H1 (cell line): Measurements from ENCODE around the gene UTP20. TPM values are rescaled to one million over a fixed set of nuclear protein-coding genes. Genes with fewer than 3 reads are reported as not detected.

ENCODE experiments used
- CTCF ChIA-PET: fragments of 300-600 bp; sonication (Branson Sonifier 250); formaldehyde crosslinking; loops from one replicate; lab custom pipeline; 2021; ENCODE audit not compliant: partially characterized antibody; lab: Charles Lee
- POLR2A ChIA-PET: fragments of 300-600 bp; sonication (Branson Sonifier 250); formaldehyde crosslinking; loops from one replicate; lab custom pipeline; 2021; ENCODE audit warnings: inconsistent platforms; ENCODE audit not compliant: partially characterized antibody; lab: Charles Lee
- DNase-seq, 2 experiments: peaks; one replicate each; pipeline versions ENCODE4 v3.0.0 to v3.0.0-alpha.2; 2010 to 2022; ENCODE audit warnings: low spot score in 2 of 2, low read depth in 1 of 2, mixed read lengths in 1 of 2
- FAIRE-seq: peaks from 2 replicates; lab custom pipeline; 2011; peaks lifted over from hg19 to GRCh38; lab: Jason Lieb, UNC
- H2AFZ ChIP-seq: 2 replicates; pipeline ENCODE4 v1.8.1; 2012; ENCODE audit warnings: low read length, inconsistent platforms
- H2AK5ac ChIP-seq: 2 replicates; pipeline ENCODE4 v1.6.1; 2013; ENCODE audit warnings: low read depth, low read length
- H2BK120ac ChIP-seq: replicated peaks from 2 replicates; pipeline ENCODE3; 2013; ENCODE audit warnings: low read depth, low read length, inconsistent platforms
- H2BK12ac ChIP-seq: 2 replicates; pipeline ENCODE4 v1.6.1; 2013; ENCODE audit warnings: low read depth, low read length
- H2BK15ac ChIP-seq: 2 replicates; pipeline ENCODE4 v1.6.1; 2013; ENCODE audit warnings: low read length
- H2BK20ac ChIP-seq: 2 replicates; pipeline ENCODE4 v1.6.1; 2013; ENCODE audit warnings: low read length
- H2BK5ac ChIP-seq: 2 replicates; pipeline ENCODE4 v1.6.1; 2013; ENCODE audit warnings: low read depth, low read length
- H3K14ac ChIP-seq: 2 replicates; pipeline ENCODE4 v1.6.1; 2013; ENCODE audit warnings: inconsistent platforms; ENCODE audit not compliant: insufficient read length
- H3K18ac ChIP-seq: 2 replicates; pipeline ENCODE4 v1.6.1; 2013; ENCODE audit warnings: low read length; ENCODE audit errors: extremely low read depth
- H3K23ac ChIP-seq: 2 replicates; pipeline ENCODE4 v1.6.1; 2013; ENCODE audit warnings: inconsistent platforms; ENCODE audit not compliant: insufficient read length
- H3K23me2 ChIP-seq: 2 replicates; pipeline ENCODE4 v1.6.1; 2013; ENCODE audit warnings: low read depth, low read length
- H3K27ac ChIP-seq: 2 replicates; pipeline ENCODE4 v1.6.1; 2011; ENCODE audit warnings: low read depth, low read length, inconsistent platforms
- H3K27me3 ChIP-seq, 4 experiments: replicated peaks in 1 of 4; 1 replicate in 1 of 4; 2 replicates in 3 of 4; pipeline versions ENCODE4 v1.6.1 to v1.8.1; 2011 to 2013; ENCODE audit warnings: low read length in 3 of 4, mild to moderate bottlenecking in 3 of 4, inconsistent platforms in 2 of 4, mixed read lengths in 2 of 4, moderate library complexity in 1 of 4; ENCODE audit not compliant: control insufficient read depth in 3 of 4, insufficient read depth in 3 of 4; ENCODE audit errors: extremely low read depth in 1 of 4
- H3K36me3 ChIP-seq, 4 experiments: 2 replicates each; pipeline versions ENCODE4 v1.6.1 to v1.8.1; 2011 to 2013; ENCODE audit warnings: mild to moderate bottlenecking in 4 of 4, low read length in 3 of 4, moderate library complexity in 2 of 4, control low read depth in 1 of 4, inconsistent platforms in 1 of 4; ENCODE audit not compliant: insufficient read depth in 4 of 4, control insufficient read depth in 2 of 4
- H3K4ac ChIP-seq: replicated peaks from 2 replicates; pipeline ENCODE3; 2013; ENCODE audit warnings: low read length, low read depth, mixed read lengths, inconsistent platforms; ENCODE audit not compliant: insufficient read length
- H3K4me1 ChIP-seq, 4 experiments: replicated peaks in 1 of 4; 1 replicate in 1 of 4; 2 replicates in 3 of 4; pipeline versions ENCODE4 v1.6.1 to v1.8.1; 2011 to 2013; ENCODE audit warnings: low read length in 3 of 4, inconsistent platforms in 2 of 4, mixed read lengths in 1 of 4; ENCODE audit not compliant: insufficient read depth in 4 of 4, control insufficient read depth in 3 of 4
- H3K4me2 ChIP-seq, 2 experiments: 2 replicates each; pipeline versions ENCODE4 v1.6.1 to v1.8.1; 2011 to 2013; ENCODE audit warnings: low read depth in 2 of 2, low read length in 2 of 2, control low read depth in 1 of 2, inconsistent platforms in 1 of 2, mild to moderate bottlenecking in 1 of 2; ENCODE audit not compliant: insufficient read depth in 1 of 2
- H3K4me3 ChIP-seq, 4 experiments: fragments of 200-600, 300-600 bp in 1 of 4; sonication (generic), shearing (Covaris generic), sonication (Bioruptor Twin) in 1 of 4; 2 replicates each; pipeline versions ENCODE4 v1.5.1 to v1.8.1; 2011 to 2016; ENCODE audit warnings: low read length in 4 of 4, low read depth in 3 of 4, control low read depth in 2 of 4, inconsistent platforms in 2 of 4, mild to moderate bottlenecking in 2 of 4, mixed read lengths in 1 of 4, moderate library complexity in 1 of 4; ENCODE audit not compliant: insufficient read depth in 2 of 4; ENCODE audit errors: extremely low read depth in 1 of 4
- H3K56ac ChIP-seq: replicated peaks from 2 replicates; pipeline ENCODE3; 2013; ENCODE audit warnings: low read depth, mild to moderate bottlenecking, mixed read lengths, low read length, inconsistent platforms; ENCODE audit not compliant: insufficient read length
- H3K79me1 ChIP-seq: 2 replicates; pipeline ENCODE4 v1.6.1; 2013; ENCODE audit warnings: low read depth, low read length, control low read depth
- H3K79me2 ChIP-seq, 2 experiments: 2 replicates each; pipeline versions ENCODE4 v1.6.1 to v1.8.1; 2012 to 2013; ENCODE audit warnings: low read length in 2 of 2, mild to moderate bottlenecking in 2 of 2, inconsistent platforms in 1 of 2; ENCODE audit not compliant: insufficient read depth in 2 of 2, control insufficient read depth in 1 of 2
- H3K9ac ChIP-seq, 4 experiments: replicated peaks in 1 of 4; 1 replicate in 1 of 4; 2 replicates in 3 of 4; pipeline versions ENCODE4 v1.6.1 to v1.8.1; 2011 to 2013; ENCODE audit warnings: low read depth in 3 of 4, low read length in 3 of 4, control low read depth in 2 of 4, mild to moderate bottlenecking in 2 of 4, moderate library complexity in 2 of 4, inconsistent platforms in 1 of 4; ENCODE audit errors: extremely low read depth in 1 of 4
- H3K9me3 ChIP-seq, 2 experiments: 2 replicates each; pipeline versions ENCODE4 v1.6.1 to v1.8.1; 2012 to 2013; ENCODE audit warnings: mild to moderate bottlenecking in 2 of 2, moderate library complexity in 2 of 2, control low read depth in 1 of 2, inconsistent platforms in 1 of 2, low read depth in 1 of 2, low read length in 1 of 2, mixed read lengths in 1 of 2; ENCODE audit not compliant: insufficient read depth in 2 of 2
- H4K20me1 ChIP-seq, 2 experiments: replicated peaks in 1 of 2; 2 replicates each; pipeline versions ENCODE3 to v1.8.1; 2011 to 2013; ENCODE audit warnings: inconsistent platforms in 2 of 2, low read length in 2 of 2, mild to moderate bottlenecking in 1 of 2; ENCODE audit not compliant: insufficient read depth in 2 of 2, control insufficient read depth in 1 of 2
- H4K5ac ChIP-seq: 2 replicates; pipeline ENCODE4 v1.6.1; 2013; ENCODE audit warnings: low read length, low read depth, mixed read lengths, inconsistent platforms; ENCODE audit not compliant: insufficient read length
- H4K8ac ChIP-seq: 2 replicates; pipeline ENCODE4 v1.8.0; 2013; ENCODE audit warnings: mild to moderate bottlenecking, moderate library complexity, low read length, inconsistent platforms; ENCODE audit not compliant: insufficient read depth; ENCODE audit errors: extremely low read depth
- H4K91ac ChIP-seq: replicated peaks from 2 replicates; pipeline ENCODE3; 2013; ENCODE audit warnings: low read length, mixed read lengths, inconsistent platforms; ENCODE audit not compliant: insufficient read length
- CBX5 ChIP-seq: fragments of 300-800, 300-1000 bp; sonication (generic); IDR thresholded peaks from 2 replicates; pipeline ENCODE4 v1.7.1; 2016; ENCODE audit warnings: antibody characterized with exemption, low read length, low read depth
- CHD2 ChIP-seq: IDR thresholded peaks from 2 replicates; pipeline ENCODE4 v1.6.1; 2012; ENCODE audit warnings: low read length, improper control_type of control experiment
- EGR1 ChIP-seq: IDR thresholded peaks from 2 replicates; pipeline ENCODE4 v1.6.1; 2011; ENCODE audit warnings: low read depth, low read length, borderline replicate concordance
- JUN ChIP-seq: IDR thresholded peaks from 2 replicates; pipeline ENCODE4 v1.6.1; 2011; ENCODE audit warnings: low read depth, mild to moderate bottlenecking, improper control_type of control experiment, low read length
- JUND ChIP-seq: IDR thresholded peaks from 2 replicates; pipeline ENCODE4 v1.6.1; 2011; ENCODE audit warnings: mild to moderate bottlenecking, improper control_type of control experiment, low read length
- KDM1A ChIP-seq: fragments of 200-600, 300-600 bp; sonication (generic); IDR thresholded peaks from 2 replicates; pipeline ENCODE4 v1.7.1; 2016; ENCODE audit warnings: mild to moderate bottlenecking, low read length, borderline replicate concordance
- KDM4A ChIP-seq: IDR thresholded peaks from one replicate; pipeline ENCODE4 v1.7.1; 2012; ENCODE audit warnings: low read depth, mild to moderate bottlenecking, moderate library complexity, low read length, inconsistent platforms; ENCODE audit not compliant: severe bottlenecking
- SIN3A ChIP-seq, 2 experiments: IDR thresholded peaks in 1 of 2; conservative IDR thresholded peaks in 1 of 2; 2 replicates each; pipeline ENCODE4 v1.6.1; 2011 to 2012; ENCODE audit warnings: low read length in 2 of 2, improper control_type of control experiment in 1 of 2, low read depth in 1 of 2, mild to moderate bottlenecking in 1 of 2
- SP2 ChIP-seq: IDR thresholded peaks from 2 replicates; pipeline ENCODE4 v1.6.1; 2012; ENCODE audit warnings: mild to moderate bottlenecking, low read length, inconsistent platforms
- WGBS, 2 experiments: shearing (Covaris generic) in 1 of 2; methylation state at CpG; one replicate each; pipeline versions ENCODE4 v1.1.6 to v1.1.7; 2013 to 2015; ENCODE audit warnings: low lambda C conversion rate in 2 of 2, mixed read lengths in 2 of 2, inconsistent platforms in 1 of 2, low coverage in 1 of 2, missing lambda C conversion rate in 1 of 2; ENCODE audit not compliant: insufficient replicate concordance in 2 of 2, insufficient coverage in 1 of 2, insufficient read length in 1 of 2; ENCODE audit errors: extremely low coverage in 1 of 2, missing lambda C conversion rate in 1 of 2; 5-methylcytosine and 5-hydroxymethylcytosine counted together
- polyA plus RNA-seq, 7 experiments: library from polyadenylated mRNA; depleted of rRNA in 3 of 7; stranded (reverse) in 5 of 7; unstranded in 2 of 7; fragments of >200 nt in 5 of 7; fragments of 200-250 nt in 2 of 7; gene quantifications; 1 replicate in 5 of 7; 2 replicates in 1 of 7; 4 replicates in 1 of 7; pipeline versions ENCODE4 v1.2.1 to v1.2.3, GENCODE V29; 2011 to 2013; ENCODE audit warnings: missing spikeins in 2 of 7, mixed read lengths in 2 of 7
- total RNA-seq: library from RNA; stranded (reverse); fragmentation: NEBNext Ultra II Directional; extraction: Animal tissue kit (Norgen Biotek cat#: 25700); gene quantifications from 2 replicates; pipeline ENCODE4 v1.2.1, GENCODE V29; 2021

Gene UTP20
- total and polyA plus RNA-seq, 2 of the 8 experiments (the other 6 are each of a cell fraction or from before 2014, with no cell fraction given), result 8.5 to 48.4 TPM

DNA sequence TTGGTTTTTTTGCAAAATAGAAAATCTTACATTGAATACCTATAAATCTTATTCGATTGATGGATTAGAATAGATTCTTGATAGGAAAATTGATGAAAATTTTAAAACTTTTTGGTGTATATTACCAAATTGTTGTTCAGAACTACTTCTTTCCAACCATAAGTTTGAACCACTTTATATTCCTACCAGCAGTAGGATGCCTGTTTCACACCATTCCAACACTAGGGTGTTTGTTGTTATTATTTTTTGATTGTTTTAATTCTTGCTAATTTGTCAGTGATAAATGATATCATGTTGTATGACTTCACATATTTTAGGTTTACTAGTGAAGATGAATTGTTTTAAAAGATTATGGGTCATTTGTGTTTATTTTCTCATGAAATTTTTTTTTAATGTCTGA lies 43.4 kb downstream of the UTP20 start:
- Histone ChIP-seq H3K14ac (no peak overlapping the region), H3K79me2 (no peaks in the 10 kb centered on the region), H3K27me3 (no peaks in the 10 kb centered on the region), H3K4me1 (no peaks in the 10 kb centered on the region), H3K9me3 (no peaks in the 10 kb centered on the region), H3K79me1 (no peaks in the 10 kb centered on the region), H3K23ac (no peak overlapping the region), H2BK5ac (no peak overlapping the region), H4K20me1 (no peaks in the 10 kb centered on the region), H2BK12ac (no peak overlapping the region), H2BK120ac (no peak overlapping the region), H2AFZ (no peak overlapping the region), H3K4me3 (no peak overlapping the region), H3K56ac (no peak overlapping the region)
- 87% methylated on average over 1 of the region's 1 CpG; no CpG with 5 or more reads in 1 of the 2 experiments for WGBS, 2 experiments
- ChIA-PET CTCF (interaction anchor here (0.7 to 7.9 kb wide), 18 partner anchors 7 to 976 kb away, joined by 3 to 56 read pairs (median 4); partner anchors contain the start of gene UTP20), POLR2A (no interaction called here)
- no peak for FAIRE-seq
- DNase-seq, result no peak
- TF ChIP-seq SP2 (no peak), JUND (no peak), KDM4A (no peak), EGR1 (no peak), CBX5 (no peak), CHD2 (no peak), SIN3A (conservative IDR thresholded peaks at IDR 0.05 in 1 of 2, IDR thresholded peaks at IDR 0.05 in 1 of 2; ENCODE audit: low read depth in 1 of 2, low read length in 2 of 2) (no peak), JUN (no peak), KDM1A (no peak)
- TF ChIP-seq, all 59 proteins: peak for 0
- Histone ChIP-seq H3K18ac (no peak overlapping the region), H3K36me3 (peaks cover 7 to 58% (median 30%) of the 10 kb centered on the region in 4 experiments), H2BK15ac (no peak overlapping the region), H3K4me2 (no peak overlapping the region), H4K91ac (no peak overlapping the region), H2AK5ac (no peak overlapping the region), H3K4ac (no peak overlapping the region), H3K27ac (no peak overlapping the region), H2BK20ac (no peak overlapping the region), H3K9ac (no peak overlapping the region), H4K8ac (no peak overlapping the region), H3K23me2 (no peaks in the 10 kb centered on the region), H4K5ac (no peak overlapping the region)
